Epithelial cell of proximal tubule (primary cell): ENCODE data around the gene PDE4D. TPM values are rescaled to one million over a fixed set of nuclear protein-coding genes. Genes with fewer than 3 reads are reported as not detected.

Experiments
- DNase-seq: peaks from one replicate; pipeline ENCODE4 v3.0.0-alpha.2; 2011; ENCODE audit warnings: low read depth
- H3K4me3 ChIP-seq: 2 replicates; pipeline ENCODE4 v1.5.1; 2011; ENCODE audit warnings: low read depth, mild to moderate bottlenecking, low read length
- total RNA-seq: library from RNA; depleted of rRNA; stranded (reverse); fragments of >200 nt; gene quantifications from 2 replicates; pipeline ENCODE4 v1.2.3, GENCODE V29; 2015
- TF ChIP-seq, protein P1 (sequence below): conservative IDR thresholded peaks from 2 replicates; pipeline ENCODE4 v1.5.1; 2012; ENCODE audit warnings: low read depth, mild to moderate bottlenecking, low read length

Gene PDE4D
- total RNA-seq, 1 donor from 2014 or later, result 18.4 TPM

DNA sequence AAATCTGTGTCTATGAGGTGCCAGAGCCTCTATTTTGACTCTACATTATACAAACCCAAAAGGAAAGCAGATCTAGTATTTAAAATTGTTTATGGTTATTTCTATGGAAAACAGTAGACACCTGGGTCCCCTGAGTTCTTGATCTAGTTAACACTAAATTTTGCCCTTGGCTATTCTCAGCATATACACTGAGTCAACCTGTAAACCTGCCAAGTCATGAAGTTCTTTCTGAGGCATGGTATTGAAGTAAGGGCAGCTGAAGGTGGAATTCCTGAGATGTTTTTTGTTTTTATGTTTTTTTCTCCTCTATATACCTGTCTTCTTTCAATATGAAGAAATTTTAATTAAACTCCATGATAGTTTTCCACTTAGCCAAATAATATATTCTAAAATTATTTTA is 120.2 kb downstream of the PDE4D start:
- TF ChIP-seq, protein P1, sequence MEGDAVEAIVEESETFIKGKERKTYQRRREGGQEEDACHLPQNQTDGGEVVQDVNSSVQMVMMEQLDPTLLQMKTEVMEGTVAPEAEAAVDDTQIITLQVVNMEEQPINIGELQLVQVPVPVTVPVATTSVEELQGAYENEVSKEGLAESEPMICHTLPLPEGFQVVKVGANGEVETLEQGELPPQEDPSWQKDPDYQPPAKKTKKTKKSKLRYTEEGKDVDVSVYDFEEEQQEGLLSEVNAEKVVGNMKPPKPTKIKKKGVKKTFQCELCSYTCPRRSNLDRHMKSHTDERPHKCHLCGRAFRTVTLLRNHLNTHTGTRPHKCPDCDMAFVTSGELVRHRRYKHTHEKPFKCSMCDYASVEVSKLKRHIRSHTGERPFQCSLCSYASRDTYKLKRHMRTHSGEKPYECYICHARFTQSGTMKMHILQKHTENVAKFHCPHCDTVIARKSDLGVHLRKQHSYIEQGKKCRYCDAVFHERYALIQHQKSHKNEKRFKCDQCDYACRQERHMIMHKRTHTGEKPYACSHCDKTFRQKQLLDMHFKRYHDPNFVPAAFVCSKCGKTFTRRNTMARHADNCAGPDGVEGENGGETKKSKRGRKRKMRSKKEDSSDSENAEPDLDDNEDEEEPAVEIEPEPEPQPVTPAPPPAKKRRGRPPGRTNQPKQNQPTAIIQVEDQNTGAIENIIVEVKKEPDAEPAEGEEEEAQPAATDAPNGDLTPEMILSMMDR, result no peak
- no peak overlapping the region for H3K4me3 ChIP-seq
- DNase-seq, result no peak

GRCh38 chr5:59772757-59773156 is 120.8 kb downstream of the PDE4D start:
- TF ChIP-seq, protein P1, result no peak
- no peak overlapping the region for H3K4me3 ChIP-seq
- no peak for DNase-seq

DNA sequence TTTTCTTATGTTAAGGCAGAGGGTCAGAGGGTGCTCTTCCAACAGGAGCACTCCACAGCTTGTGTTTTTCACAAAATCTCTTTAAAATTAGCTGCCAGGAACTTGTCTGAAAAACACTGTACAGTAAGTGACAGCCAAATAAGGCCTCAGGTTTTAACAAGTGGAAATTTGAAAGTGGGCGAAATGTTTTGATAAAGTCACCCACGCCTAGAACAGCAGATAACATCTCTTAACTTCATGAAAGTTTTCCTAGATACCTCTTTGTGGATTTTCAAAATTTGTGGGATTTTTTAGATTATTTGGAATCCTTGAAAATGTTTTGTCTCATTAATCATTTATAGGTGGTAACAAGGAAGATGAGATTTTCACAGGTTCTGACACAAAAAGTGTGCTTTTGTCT is 121.3 kb downstream of the PDE4D start:
- H3K4me3 ChIP-seq, result no peak overlapping the region
- TF ChIP-seq, protein P1, result no peak
- DNase-seq, result no peak

DNA sequence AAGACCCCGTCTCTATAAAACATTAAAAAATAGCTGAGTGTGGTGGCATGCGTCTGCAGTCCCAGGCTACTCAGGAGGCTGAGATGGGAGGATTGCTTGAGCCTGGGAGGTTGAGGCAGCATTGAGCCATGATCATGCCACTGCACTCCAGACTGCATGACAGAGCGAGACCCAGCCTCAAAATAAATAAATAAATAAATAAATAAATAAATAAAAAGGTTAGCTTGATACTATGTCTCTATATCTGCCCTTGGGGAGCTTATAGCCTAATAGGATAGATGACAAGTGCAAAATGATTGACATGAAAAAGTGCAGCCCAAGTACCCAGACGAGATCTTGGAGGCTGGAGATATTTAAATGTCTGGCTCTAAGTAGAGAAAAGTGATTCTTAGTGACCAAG is 122.6 kb downstream of the PDE4D start:
- H3K4me3 ChIP-seq, result no peak overlapping the region

GRCh38 chr5:59769832-59770231 is 123.7 kb downstream of the PDE4D start:
- no peak overlapping the region for H3K4me3 ChIP-seq
- TF ChIP-seq, protein P1, result no peak
- DNase-seq, result no peak

More for the DNA sequence above, 122.6 kb downstream of the PDE4D start:
- TF ChIP-seq, protein P1, result no peak
- DNase-seq, result no peak

- peak overlapping the region; percentile 75 for H3K4me3 ChIP-seq
- TF ChIP-seq, protein P1, result no peak
- no peak for DNase-seq
These were observed 124.5 kb downstream of the PDE4D start for GRCh38 chr5:59769041-59769360.

DNA sequence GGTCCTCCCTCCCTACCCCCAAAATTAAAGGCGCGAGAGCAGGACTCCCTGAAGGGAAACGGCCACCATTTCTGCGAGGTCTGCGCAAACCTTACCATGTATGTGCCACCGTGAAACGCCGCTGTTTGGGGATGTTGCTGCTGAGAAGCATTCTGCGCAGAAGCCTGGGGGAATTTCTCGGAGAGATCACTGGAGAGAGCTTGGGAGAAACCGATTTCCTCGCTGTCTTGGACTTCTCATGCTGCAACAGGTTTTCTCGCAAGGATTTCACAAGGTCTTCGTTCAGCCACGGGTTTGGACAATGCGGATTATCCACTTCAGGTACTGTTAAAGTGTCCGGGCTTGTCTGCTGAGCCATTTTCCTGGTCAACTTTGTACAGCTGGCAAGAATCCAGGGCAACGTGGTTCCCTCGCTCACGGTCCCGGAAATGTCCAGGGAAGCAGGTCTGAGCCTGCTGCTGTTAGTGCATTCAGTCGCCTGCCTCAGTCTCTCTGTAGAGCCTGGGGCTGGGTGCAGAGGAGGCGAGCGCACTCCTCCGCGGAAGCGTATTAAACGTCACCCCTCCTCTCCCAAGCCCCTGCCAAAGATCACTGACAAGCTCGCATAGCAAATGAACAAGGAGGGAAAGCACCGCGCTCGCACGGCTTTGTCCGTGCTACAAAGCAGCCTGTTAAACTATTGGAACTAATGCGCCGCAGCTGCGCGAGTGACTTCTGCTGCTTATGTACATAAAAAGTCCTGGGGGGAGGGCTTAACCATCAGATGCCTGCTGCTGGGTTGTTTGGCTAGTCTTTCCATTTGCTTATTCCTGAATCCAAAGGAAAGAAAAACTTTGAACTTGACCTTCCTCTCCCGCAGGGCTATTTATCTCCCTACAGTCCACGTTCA is 125.1 kb downstream of the PDE4D start:
- no peak for DNase-seq

More for the DNA sequence above, 125.1 kb downstream of the PDE4D start:
- TF ChIP-seq, protein P1, result no peak
- peak overlapping the region; percentile 75 for H3K4me3 ChIP-seq
